IMR-90 (cell line): Measurements from ENCODE around the gene SCFD2. TPM values are rescaled to one million over a fixed set of nuclear protein-coding genes. Genes with fewer than 3 reads are reported as not detected.

Experiments
- ATAC-seq: fragments of 200-7000 bp; cut with Tn5 transposase; 2 replicates; pipeline ENCODE4 v1.9.1; 2020; ENCODE audit warnings: low read depth, mild to moderate bottlenecking, moderate library complexity
- BruUV-seq: library from RNA; stranded (reverse); fragments of 400-500 nt; replicated peaks from 2 replicates; lab custom pipeline; 2021; lab: Mats Ljungman, UMichigan
- CTCF ChIA-PET: fragments of 300-600 bp; formaldehyde crosslinking; extraction: SDS; loops from one replicate; lab custom pipeline; 2021; ENCODE audit warnings: antibody characterized with exemption; lab: Yijun Ruan, JAX
- POLR2A ChIA-PET: fragments of 300-600 bp; sonication (Branson Sonifier 250); formaldehyde crosslinking; loops from one replicate; lab custom pipeline; 2022; ENCODE audit warnings: antibody characterized with exemption; ENCODE audit not compliant: unreplicated experiment; lab: Charles Lee
- DNase-seq: peaks from one replicate; pipeline ENCODE4 v3.0.0; 2013
- H2AFZ ChIP-seq: replicated peaks from 2 replicates; pipeline ENCODE3; 2013; ENCODE audit warnings: low read length, mild to moderate bottlenecking; ENCODE audit not compliant: poor library complexity
- H2AK5ac ChIP-seq: 2 replicates; pipeline ENCODE4 v1.6.1; 2013; ENCODE audit warnings: low read depth, low read length, inconsistent platforms
- H2AK9ac ChIP-seq: replicated peaks from 2 replicates; pipeline ENCODE3; 2013; ENCODE audit warnings: mild to moderate bottlenecking, low read depth, low read length, moderate library complexity; ENCODE audit not compliant: poor library complexity
- H2BK120ac ChIP-seq: 2 replicates; pipeline ENCODE4 v1.6.1; 2013; ENCODE audit warnings: low read depth, low read length, inconsistent platforms
- H2BK15ac ChIP-seq: 3 replicates; pipeline ENCODE4 v1.6.1; 2013; ENCODE audit warnings: low read depth, low read length, inconsistent platforms
- H2BK20ac ChIP-seq: 2 replicates; pipeline ENCODE4 v1.6.1; 2013; ENCODE audit warnings: low read depth, mild to moderate bottlenecking, inconsistent platforms, low read length, moderate library complexity
- H2BK5ac ChIP-seq: 2 replicates; pipeline ENCODE4 v1.6.1; 2013; ENCODE audit warnings: mild to moderate bottlenecking, low read depth, low read length, inconsistent platforms; ENCODE audit not compliant: poor library complexity, severe bottlenecking
- H3K14ac ChIP-seq: replicated peaks from 2 replicates; pipeline ENCODE4 v1.6.1; 2013; ENCODE audit warnings: low read depth, low read length, inconsistent platforms
- H3K18ac ChIP-seq: 2 replicates; pipeline ENCODE4 v1.6.1; 2013; ENCODE audit warnings: low read depth, low read length, control low read depth
- H3K23ac ChIP-seq: 2 replicates; pipeline ENCODE4 v1.6.1; 2013; ENCODE audit warnings: low read depth, low read length, inconsistent platforms
- H3K27ac ChIP-seq: 2 replicates; pipeline ENCODE4 v1.5.1; 2013; ENCODE audit warnings: mild to moderate bottlenecking, control low read depth, low read length; ENCODE audit not compliant: insufficient read depth
- H3K27me3 ChIP-seq: 2 replicates; pipeline ENCODE4 v1.6.1; 2013; ENCODE audit warnings: low read length; ENCODE audit not compliant: control insufficient read depth, insufficient read depth
- H3K36me3 ChIP-seq: 2 replicates; pipeline ENCODE4 v1.6.1; 2013; ENCODE audit warnings: low read length, mixed read lengths; ENCODE audit not compliant: control insufficient read depth, insufficient read depth
- H3K4ac ChIP-seq: 2 replicates; pipeline ENCODE4 v1.6.1; 2013; ENCODE audit warnings: low read depth, low read length, inconsistent platforms
- H3K4me1 ChIP-seq: 2 replicates; pipeline ENCODE4 v1.6.1; 2013; ENCODE audit warnings: low read length, mixed read lengths; ENCODE audit not compliant: control insufficient read depth, insufficient read depth
- H3K4me2 ChIP-seq: 2 replicates; pipeline ENCODE4 v1.6.1; 2013; ENCODE audit warnings: low read depth, mild to moderate bottlenecking, control low read depth, low read length, moderate library complexity
- H3K4me3 ChIP-seq: 2 replicates; pipeline ENCODE4 v1.5.1; 2013; ENCODE audit warnings: low read depth, mild to moderate bottlenecking, control low read depth, low read length, moderate library complexity; ENCODE audit not compliant: insufficient read depth
- H3K56ac ChIP-seq: 2 replicates; pipeline ENCODE4 v1.6.1; 2013; ENCODE audit warnings: low read length, inconsistent platforms; ENCODE audit not compliant: insufficient read depth; ENCODE audit errors: extremely low read depth
- H3K79me1 ChIP-seq, 2 experiments: 2 replicates each; pipeline ENCODE4 v1.6.1; 2013; ENCODE audit warnings: low read length in 2 of 2, inconsistent platforms in 1 of 2, low read depth in 1 of 2
- H3K9ac ChIP-seq: 2 replicates; pipeline ENCODE4 v1.6.1; 2013; ENCODE audit warnings: low read depth, low read length, control low read depth
- H3K9me1 ChIP-seq: 2 replicates; pipeline ENCODE4 v1.6.1; 2013; ENCODE audit warnings: low read length, inconsistent platforms; ENCODE audit not compliant: insufficient read depth
- H3K9me3 ChIP-seq: 2 replicates; pipeline ENCODE4 v1.6.1; 2013; ENCODE audit warnings: low read length; ENCODE audit not compliant: control insufficient read depth, insufficient read depth
- H4K20me1 ChIP-seq: 2 replicates; pipeline ENCODE4 v1.6.1; 2013; ENCODE audit warnings: low read length, inconsistent platforms; ENCODE audit not compliant: insufficient read depth
- H4K5ac ChIP-seq: 2 replicates; pipeline ENCODE4 v1.6.1; 2013; ENCODE audit warnings: mild to moderate bottlenecking, low read depth, low read length, control low read depth
- H4K8ac ChIP-seq, 2 experiments: 2 replicates each; pipeline ENCODE4 v1.6.1; 2013; ENCODE audit warnings: low read depth in 2 of 2, low read length in 2 of 2, control low read depth in 1 of 2, inconsistent platforms in 1 of 2
- H4K91ac ChIP-seq: 2 replicates; pipeline ENCODE4 v1.6.1; 2013; ENCODE audit warnings: low read depth, low read length, inconsistent platforms; ENCODE audit not compliant: insufficient read depth
- BHLHE40 ChIP-seq: fragments of 150-350 bp; IDR thresholded peaks from 2 replicates; pipeline ENCODE4 v1.6.1; 2016; ENCODE audit warnings: mild to moderate bottlenecking, low read depth, low read length
- CEBPB ChIP-seq: IDR thresholded peaks from 2 replicates; pipeline ENCODE4 v1.6.1; 2012; ENCODE audit warnings: low read depth, low read length, improper control_type of control experiment
- CHD1 ChIP-seq: IDR thresholded peaks from 2 replicates; pipeline ENCODE4 v1.6.1; 2012; ENCODE audit warnings: low read depth, low read length, improper control_type of control experiment
- CTCF ChIP-seq: conservative IDR thresholded peaks from 2 replicates; pipeline ENCODE4 v1.5.1; 2012; ENCODE audit warnings: mild to moderate bottlenecking, low read depth, low read length, improper control_type of control experiment
- ELK1 ChIP-seq: fragments of 150-350 bp; IDR thresholded peaks from 2 replicates; pipeline ENCODE4 v1.6.1; 2016; ENCODE audit warnings: low read depth, mild to moderate bottlenecking, low read length, moderate library complexity, borderline replicate concordance
- FOS ChIP-seq: fragments of 150-350 bp; IDR thresholded peaks from 2 replicates; pipeline ENCODE4 v1.6.1; 2016; ENCODE audit warnings: low read depth, low read length
- MAFK ChIP-seq: IDR thresholded peaks from 2 replicates; pipeline ENCODE4 v1.6.1; 2012; ENCODE audit warnings: low read depth, low read length, improper control_type of control experiment
- MAZ ChIP-seq: IDR thresholded peaks from 2 replicates; pipeline ENCODE4 v1.6.1; 2012; ENCODE audit warnings: low read depth, mild to moderate bottlenecking, low read length, improper control_type of control experiment, moderate library complexity, borderline replicate concordance
- MXI1 ChIP-seq: IDR thresholded peaks from 2 replicates; pipeline ENCODE4 v1.6.1; 2012; ENCODE audit warnings: low read depth, mild to moderate bottlenecking, low read length, moderate library complexity, borderline replicate concordance
- NFE2L2 ChIP-seq: fragments of 150-350 bp; IDR thresholded peaks from 2 replicates; pipeline ENCODE4 v1.6.1; 2016; ENCODE audit warnings: low read depth, mild to moderate bottlenecking, low read length
- POLR2A ChIP-seq: IDR thresholded peaks from 2 replicates; pipeline ENCODE4 v1.6.1; 2012; ENCODE audit warnings: mild to moderate bottlenecking, low read depth, low read length
- RAD21 ChIP-seq: IDR thresholded peaks from 2 replicates; pipeline ENCODE4 v1.6.1; 2012; ENCODE audit warnings: low read length, improper control_type of control experiment
- RCOR1 ChIP-seq: IDR thresholded peaks from 2 replicates; pipeline ENCODE4 v1.6.1; 2012; ENCODE audit warnings: mild to moderate bottlenecking, low read length, improper control_type of control experiment; ENCODE audit not compliant: insufficient replicate concordance
- RFX5 ChIP-seq: IDR thresholded peaks from 2 replicates; pipeline ENCODE4 v1.8.0; 2012; ENCODE audit warnings: low read depth, mild to moderate bottlenecking, low read length, moderate library complexity
- SMC3 ChIP-seq: fragments of 150-350 bp; IDR thresholded peaks from 2 replicates; pipeline ENCODE4 v1.6.1; 2016; ENCODE audit warnings: low read depth, mild to moderate bottlenecking, antibody characterized with exemption, low read length, moderate library complexity
- USF2 ChIP-seq: fragments of 150-350 bp; IDR thresholded peaks from 2 replicates; pipeline ENCODE4 v1.6.1; 2017; ENCODE audit warnings: mild to moderate bottlenecking, antibody characterized with exemption, low read length, low read depth
- WGBS, 2 experiments: methylation state at CpG; one replicate each; pipeline versions ENCODE4 v1.1.5 to v1.1.7; 2013; ENCODE audit warnings: missing lambda C conversion rate in 2 of 2; ENCODE audit not compliant: insufficient read length in 1 of 2; ENCODE audit errors: extremely low coverage in 2 of 2; 5-methylcytosine and 5-hydroxymethylcytosine counted together
- dilution Hi-C: fragments of 300-500 bp; cut with HindIII; formaldehyde crosslinking; loops from one replicate; pipeline ENCODE4 v1.14.3; 2018; ENCODE audit warnings: low sequenced_read_pairs; ENCODE audit not compliant: unreplicated experiment
- in situ Hi-C: fragments of 300-500 bp; cut with MboI; formaldehyde crosslinking; loops from 3 replicates; pipeline ENCODE4 v1.14.3; 2019; ENCODE audit warnings: low sequenced_read_pairs, inconsistent platforms, mixed read lengths
- intact Hi-C: fragments of 100-400 bp; cut with micrococcal nuclease; formaldehyde crosslinking; loops from 2 replicates; pipeline ENCODE4 v1.10.0; 2022
- polyA plus RNA-seq, 3 experiments: library from polyadenylated mRNA; depleted of rRNA; stranded (reverse); fragments of >200 nt; gene quantifications; 2 replicates each; pipeline ENCODE4 v1.2.3, GENCODE V29; 2012; ENCODE audit warnings: low replicate concordance in 1 of 3
- total RNA-seq: library from RNA; depleted of rRNA; stranded (reverse); fragments of >200 nt; gene quantifications from 2 replicates; pipeline ENCODE4 v1.2.3, GENCODE V29; 2012

SCFD2 gene
- total and polyA plus RNA-seq, 2 of the 4 experiments (the other 2 are of a cell fraction): 18.9 to 62.4 TPM

GRCh38 chr4:52876069-52876468 lies 489.8 kb downstream of the SCFD2 start:
- no peak overlapping the region for H3K56ac ChIP-seq
- ChIA-PET POLR2A (no interaction called here), CTCF (interaction anchor here (0.7 kb wide), 1 partner anchor 1181 kb away, joined by 3 read pairs; no protein-coding TSS in a partner anchor)
- H2BK120ac ChIP-seq: no peak overlapping the region
- H3K27me3 ChIP-seq: no peaks in the 10 kb centered on the region
- no peak overlapping the region for H2BK20ac ChIP-seq
- no TSS peak for BruUV-seq
- no peak overlapping the region for H2AK5ac ChIP-seq
- no peak overlapping the region for H3K18ac ChIP-seq
- no peak overlapping the region for H3K27ac ChIP-seq
- H4K5ac ChIP-seq: no peak overlapping the region
- no peak for DNase-seq
- no peak for TF ChIP-seq FOS
- no peak for TF ChIP-seq CTCF
- TF ChIP-seq RCOR1: no peak
- TF ChIP-seq RAD21: no peak
- no peak for TF ChIP-seq RFX5
- TF ChIP-seq USF2: no peak
- TF ChIP-seq MAZ: no peak
- no peak for TF ChIP-seq ELK1
- TF ChIP-seq SMC3: no peak
- TF ChIP-seq CHD1: no peak
- no peak for TF ChIP-seq MAFK
- no peak for TF ChIP-seq POLR2A
- no peak for TF ChIP-seq CEBPB
- no peak for TF ChIP-seq NFE2L2
- TF ChIP-seq MXI1: no peak
- TF ChIP-seq BHLHE40: no peak
- no peak overlapping the region for H3K4me3 ChIP-seq
- intact Hi-C loops: no loop called here
- H3K9ac ChIP-seq: no peak overlapping the region
- no peaks in the 10 kb centered on the region for H3K9me3 ChIP-seq
- H3K36me3 ChIP-seq: no peaks in the 10 kb centered on the region
- dilution Hi-C loops: no loop called here
- no peaks in the 10 kb centered on the region for H3K79me1 ChIP-seq
- ATAC-seq: no peak
- in situ Hi-C loops: no loop called here
- no peak overlapping the region for H2BK5ac ChIP-seq
- H3K4me1 ChIP-seq: no peaks in the 10 kb centered on the region
- no peak overlapping the region for H4K91ac ChIP-seq
- no peak overlapping the region for H3K4ac ChIP-seq
- H3K9me1 ChIP-seq: no peaks in the 10 kb centered on the region; the same call in 1 of the 2 replicates
- H3K14ac ChIP-seq: no peak overlapping the region
- H4K20me1 ChIP-seq: no peaks in the 10 kb centered on the region
- no peak overlapping the region for H2AFZ ChIP-seq
- H3K4me2 ChIP-seq: no peak overlapping the region
- H3K23ac ChIP-seq: no peak overlapping the region
- H4K8ac ChIP-seq: no peak overlapping the region
- H2AK9ac ChIP-seq: no peak overlapping the region
- no peak overlapping the region for H2BK15ac ChIP-seq
- no CpG with 5 or more reads among the region's 4 CpGs for WGBS, 2 experiments
